Activated T-helper 2 cell treated with anti-CD3 and anti-CD28 coated beads, Interferon-gamma antibody, Interleukin-2, Interleukin-4, amounts not matched to agents 10 μg/mL and 5 μg/mL and 100 μg/mL, durations not matched to agents 14 hours and 24 hours and 36 hours (primary cell): ENCODE results near the gene LRRC23. TPM values are rescaled to one million over a fixed set of nuclear protein-coding genes. Genes with fewer than 3 reads are reported as not detected.

ENCODE experiments used
- DNase-seq: peaks from one replicate; pipeline ENCODE4 v3.0.0; 2021; ENCODE audit warnings: low spot score
- H3K27ac Mint-ChIP-seq: one replicate; pipeline ENCODE4 v1.8.0; 2021; ENCODE audit warnings: mixed read lengths
- H3K27me3 Mint-ChIP-seq: one replicate; pipeline ENCODE4 v1.8.0; 2021; ENCODE audit warnings: low read depth, mixed read lengths
- H3K36me3 Mint-ChIP-seq: one replicate; pipeline ENCODE4 v1.8.0; 2021; ENCODE audit warnings: low read depth, mixed read lengths
- H3K4me1 Mint-ChIP-seq: one replicate; pipeline ENCODE4 v1.8.0; 2021; ENCODE audit warnings: low read depth, mixed read lengths
- H3K4me3 Mint-ChIP-seq: one replicate; pipeline ENCODE4 v1.8.0; 2021; ENCODE audit warnings: low read depth, mild to moderate bottlenecking, moderate library complexity, mixed read lengths
- H3K9me3 Mint-ChIP-seq: one replicate; pipeline ENCODE4 v1.8.0; 2021; ENCODE audit warnings: mixed read lengths
- intact Hi-C: fragments of 100-400 bp; cut with micrococcal nuclease; formaldehyde crosslinking; loops from one replicate; pipeline ENCODE4 v1.15.1; 2023
- total RNA-seq: library from RNA; stranded (reverse); gene quantifications from 2 replicates; pipeline ENCODE4 v1.2.3, GENCODE V29; 2022

The LRRC23 gene
- total RNA-seq, 1 donor from 2014 or later, result 4.7 TPM

DNA sequence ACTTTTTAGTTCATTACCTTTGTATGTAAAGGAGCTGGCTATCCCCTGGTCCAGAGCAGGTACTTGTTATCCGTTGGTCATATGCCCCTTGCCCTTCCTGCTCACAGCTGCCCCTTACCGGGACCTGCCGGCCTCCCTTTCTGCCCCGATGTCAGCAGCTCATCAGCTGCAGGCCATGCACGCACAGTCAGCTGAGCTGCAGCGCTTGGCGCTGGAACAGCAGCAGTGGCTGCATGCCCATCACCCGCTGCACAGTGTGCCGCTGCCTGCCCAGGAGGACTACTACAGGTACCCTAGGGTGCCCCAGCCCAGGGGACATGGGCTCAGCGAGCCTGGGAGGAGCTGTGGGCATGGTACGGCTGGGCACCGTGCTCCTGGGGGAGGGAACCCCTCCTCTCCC is 36.6 kb downstream of the LRRC23 start:
- H3K36me3 Mint-ChIP-seq, result peaks cover 39% of the 10 kb centered on the region
- intact Hi-C loops, result loop anchor here (5.0 to 10.0 kb wide), 3 partner anchors 76 to 1054 kb away; partner anchors contain the start of genes C1RL and LPCAT3
- H3K4me3 Mint-ChIP-seq, result no peak overlapping the region
- no peaks in the 10 kb centered on the region for H3K9me3 Mint-ChIP-seq
- H3K27me3 Mint-ChIP-seq, result no peaks in the 10 kb centered on the region
- H3K27ac Mint-ChIP-seq, result peak overlapping the region; percentile 63
- DNase-seq, result no peak
- H3K4me1 Mint-ChIP-seq, result peaks cover 37% of the 10 kb centered on the region

DNA sequence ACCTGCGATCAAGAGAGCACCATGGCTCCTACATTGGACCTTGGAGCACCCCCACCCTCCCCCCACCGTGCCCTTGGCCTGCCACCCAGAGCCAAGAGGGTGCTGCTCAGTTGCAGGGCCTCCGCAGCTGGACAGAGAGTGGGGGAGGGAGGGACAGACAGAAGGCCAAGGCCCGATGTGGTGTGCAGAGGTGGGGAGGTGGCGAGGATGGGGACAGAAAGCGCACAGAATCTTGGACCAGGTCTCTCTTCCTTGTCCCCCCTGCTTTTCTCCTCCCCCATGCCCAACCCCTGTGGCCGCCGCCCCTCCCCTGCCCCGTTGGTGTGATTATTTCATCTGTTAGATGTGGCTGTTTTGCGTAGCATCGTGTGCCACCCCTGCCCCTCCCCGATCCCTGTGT is 37.2 kb downstream of the LRRC23 start:
- no peak overlapping the region for H3K27ac Mint-ChIP-seq
- intact Hi-C loops, result loop anchor here (5.0 to 10.0 kb wide), 3 partner anchors 76 to 1053 kb away; partner anchors contain the start of genes C1RL and LPCAT3

DNA sequence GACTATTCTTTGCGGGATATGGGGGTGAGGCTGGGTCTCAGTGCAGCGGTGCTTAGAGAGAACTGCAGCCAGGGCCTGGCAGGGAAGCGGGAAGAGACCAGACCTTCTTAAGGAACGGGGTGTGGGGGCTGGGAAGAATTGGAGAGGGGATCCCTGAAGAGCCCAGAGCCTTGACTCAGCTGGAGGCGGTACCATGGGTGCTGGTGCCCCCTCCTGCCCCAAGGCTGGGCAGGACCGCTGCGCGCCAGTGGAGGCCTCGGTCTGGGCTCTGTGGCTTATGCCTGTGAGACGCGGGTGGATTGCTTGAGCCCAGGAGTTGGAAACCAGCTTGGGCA is 37.7 kb downstream of the LRRC23 start:
- Mint-ChIP-seq H3K36me3 (peaks cover 37% of the 10 kb centered on the region), H3K4me1 (peaks cover 38% of the 10 kb centered on the region), H3K9me3 (no peaks in the 10 kb centered on the region), H3K27me3 (no peaks in the 10 kb centered on the region), H3K4me3 (no peak overlapping the region), H3K27ac (peak overlapping the region; percentile 99)
- no peak for DNase-seq
- intact Hi-C loops, result loop anchor here (5.0 to 10.0 kb wide), 3 partner anchors 75 to 1053 kb away; partner anchors contain the start of genes C1RL and LPCAT3

More for the DNA sequence above, 37.2 kb downstream of the LRRC23 start:
- Mint-ChIP-seq H3K4me3 (no peak overlapping the region), H3K36me3 (peaks cover 35% of the 10 kb centered on the region), H3K4me1 (peaks cover 34% of the 10 kb centered on the region), H3K27me3 (no peaks in the 10 kb centered on the region), H3K9me3 (no peaks in the 10 kb centered on the region)
- DNase-seq, result no peak

DNA sequence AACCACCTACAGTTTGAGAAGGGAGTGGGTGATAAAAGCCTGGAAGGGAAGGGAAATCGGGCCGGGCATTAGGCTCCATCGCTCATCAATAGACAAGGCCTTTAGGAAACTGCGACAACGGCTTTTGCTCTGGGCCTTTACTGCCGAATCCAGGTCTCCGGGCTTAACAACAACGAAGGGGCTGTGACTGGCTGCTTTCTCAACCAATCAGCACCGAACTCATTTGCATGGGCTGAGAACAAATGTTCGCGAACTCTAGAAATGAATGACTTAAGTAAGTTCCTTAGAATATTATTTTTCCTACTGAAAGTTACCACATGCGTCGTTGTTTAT is 38.7 kb downstream of the LRRC23 start:
- intact Hi-C loops, result loop anchor here (1.0 to 10.0 kb wide), 4 partner anchors 52 to 1051 kb away; partner anchors contain the start of genes C1RL and LPCAT3
- no peaks in the 10 kb centered on the region for H3K9me3 Mint-ChIP-seq
- H3K27ac Mint-ChIP-seq, result peak overlapping the region; percentile 99
- H3K4me1 Mint-ChIP-seq, result peaks cover 45% of the 10 kb centered on the region
- H3K4me3 Mint-ChIP-seq, result peak overlapping the region; percentile 84
- peak; percentile 76 for DNase-seq
- H3K36me3 Mint-ChIP-seq, result peaks cover 39% of the 10 kb centered on the region
- no peaks in the 10 kb centered on the region for H3K27me3 Mint-ChIP-seq

DNA sequence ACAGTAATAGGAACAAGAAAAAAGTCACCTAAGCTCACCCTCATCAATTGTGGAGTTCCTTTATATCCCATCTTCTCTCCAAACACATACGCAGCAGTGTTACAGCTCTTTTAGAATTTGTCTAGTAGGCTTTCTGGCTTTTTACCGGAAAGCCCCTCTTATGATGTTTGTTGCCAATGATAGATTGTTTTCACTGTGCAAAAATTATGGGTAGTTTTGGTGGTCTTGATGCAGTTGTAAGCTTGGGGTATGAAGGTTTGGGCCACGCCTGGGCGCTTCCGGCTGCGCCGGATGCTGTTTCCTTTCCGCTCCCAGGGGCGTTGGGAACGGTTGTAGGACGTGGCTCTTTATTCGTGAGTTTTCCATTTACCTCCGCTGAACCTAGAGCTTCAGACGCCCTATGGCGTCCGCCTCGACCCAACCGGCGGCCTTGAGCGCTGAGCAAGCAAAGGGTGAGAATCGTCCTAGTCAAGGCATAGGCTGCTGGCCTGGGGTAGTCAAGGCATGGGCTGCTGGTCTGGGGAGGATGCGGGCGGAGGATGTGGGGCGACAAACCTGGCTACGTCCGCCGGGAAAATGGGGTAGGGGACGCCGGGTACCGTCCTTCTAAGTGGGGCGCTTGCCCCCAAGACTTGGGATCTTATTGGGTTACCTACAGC is 39.2 kb downstream of the LRRC23 start, which contains the start of the genes C12orf57 and RNU7-1:
Gene C12orf57, plus strand, starts transcription at position 301 of the 659 bp plus-strand sequence. Its CDS starts 100 bp downstream, at position 401.
Gene RNU7-1, plus strand, starts transcription at position 95 of the 659 bp plus-strand sequence.
- H3K27ac Mint-ChIP-seq, result peak within 1 kb of the TSS; percentile 99
- H3K27me3 Mint-ChIP-seq, result no peaks in the 10 kb centered on the region
- peaks cover 46% of the 10 kb centered on the region for H3K4me1 Mint-ChIP-seq
- intact Hi-C loops, result loop anchor here (1.0 to 10.0 kb wide), 8 partner anchors 9 to 1051 kb away; partner anchors contain the start of genes C1RL, EMG1, LPCAT3 and PHB2
- no peaks in the 10 kb centered on the region for H3K9me3 Mint-ChIP-seq
- H3K36me3 Mint-ChIP-seq, result peaks cover 39% of the 10 kb centered on the region
- peak within 1 kb of the TSS; percentile 84 for H3K4me3 Mint-ChIP-seq
- peak; percentile 79 for DNase-seq

DNA sequence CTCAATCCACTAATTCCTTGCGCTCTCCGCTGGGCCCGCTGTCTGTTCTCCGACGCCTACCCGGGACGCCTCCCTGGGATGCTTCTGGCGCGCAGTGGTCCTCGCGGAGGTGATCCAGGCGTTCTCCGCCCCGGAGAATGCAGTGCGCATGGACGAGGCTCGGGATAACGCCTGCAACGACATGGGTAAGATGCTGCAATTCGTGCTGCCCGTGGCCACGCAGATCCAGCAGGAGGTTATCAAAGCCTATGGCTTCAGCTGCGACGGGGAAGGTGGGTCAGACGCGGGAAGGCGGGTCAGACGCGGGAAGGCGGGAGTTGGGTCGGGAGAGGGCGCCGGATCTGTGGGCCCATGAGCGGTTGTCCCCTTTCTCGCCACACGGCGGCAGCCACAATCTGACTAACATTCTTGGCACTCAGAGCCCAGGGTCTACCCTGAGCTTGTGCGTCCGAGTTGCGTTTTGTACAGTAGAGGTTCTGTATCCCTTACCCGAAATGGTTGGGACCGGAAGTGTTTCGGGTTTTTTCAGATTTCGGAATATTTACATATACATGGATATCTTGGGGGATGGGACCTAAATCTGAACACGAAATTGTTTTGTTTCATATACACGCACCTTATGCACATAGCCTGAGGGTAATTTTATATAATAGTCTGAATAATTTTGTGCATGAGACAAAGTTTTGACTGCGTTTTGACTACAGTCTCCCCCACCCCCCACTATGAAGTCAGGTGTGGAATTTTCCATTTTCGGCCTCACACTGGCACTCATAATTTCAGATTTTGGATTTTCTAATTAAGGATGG is 40.0 kb downstream of the LRRC23 start:
- H3K4me3 Mint-ChIP-seq, result peak overlapping the region; percentile 84
- DNase-seq, result peak; percentile 84
- H3K9me3 Mint-ChIP-seq, result no peaks in the 10 kb centered on the region
- H3K27me3 Mint-ChIP-seq, result no peaks in the 10 kb centered on the region
- peak overlapping the region; percentile 99 for H3K27ac Mint-ChIP-seq
- intact Hi-C loops, result loop anchor here (1.0 to 10.0 kb wide), 7 partner anchors 9 to 1050 kb away; partner anchors contain the start of genes C1RL, EMG1, LPCAT3 and PHB2
- H3K4me1 Mint-ChIP-seq, result peaks cover 50% of the 10 kb centered on the region
- peaks cover 40% of the 10 kb centered on the region for H3K36me3 Mint-ChIP-seq

DNA sequence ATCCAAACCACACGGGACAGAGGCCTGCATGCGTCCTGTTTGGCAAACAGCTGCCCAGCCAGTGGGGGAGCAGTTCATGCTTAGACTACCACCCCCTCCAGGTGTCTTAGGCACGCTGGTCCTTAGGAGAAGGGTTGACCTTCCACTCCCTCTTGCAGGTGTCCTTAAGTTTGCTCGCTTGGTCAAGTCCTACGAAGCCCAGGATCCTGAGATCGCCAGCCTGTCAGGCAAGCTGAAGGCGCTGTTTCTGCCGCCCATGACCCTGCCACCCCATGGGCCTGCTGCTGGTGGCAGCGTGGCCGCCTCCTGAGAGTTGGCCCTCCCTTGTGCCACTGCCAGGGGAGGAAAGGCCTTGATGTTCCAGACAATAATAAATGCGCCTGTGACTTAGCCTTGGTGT is 41.0 kb downstream of the LRRC23 start:
- Mint-ChIP-seq H3K4me3 (peak overlapping the region; percentile 84), H3K9me3 (no peaks in the 10 kb centered on the region), H3K36me3 (peaks cover 33% of the 10 kb centered on the region), H3K27ac (peak overlapping the region; percentile 99), H3K27me3 (no peaks in the 10 kb centered on the region), H3K4me1 (peaks cover 60% of the 10 kb centered on the region)
- DNase-seq, result no peak
- intact Hi-C loops, result loop anchor here (10.0 kb wide), 1 partner anchor 1049 kb away; no protein-coding TSS in a partner anchor

DNA sequence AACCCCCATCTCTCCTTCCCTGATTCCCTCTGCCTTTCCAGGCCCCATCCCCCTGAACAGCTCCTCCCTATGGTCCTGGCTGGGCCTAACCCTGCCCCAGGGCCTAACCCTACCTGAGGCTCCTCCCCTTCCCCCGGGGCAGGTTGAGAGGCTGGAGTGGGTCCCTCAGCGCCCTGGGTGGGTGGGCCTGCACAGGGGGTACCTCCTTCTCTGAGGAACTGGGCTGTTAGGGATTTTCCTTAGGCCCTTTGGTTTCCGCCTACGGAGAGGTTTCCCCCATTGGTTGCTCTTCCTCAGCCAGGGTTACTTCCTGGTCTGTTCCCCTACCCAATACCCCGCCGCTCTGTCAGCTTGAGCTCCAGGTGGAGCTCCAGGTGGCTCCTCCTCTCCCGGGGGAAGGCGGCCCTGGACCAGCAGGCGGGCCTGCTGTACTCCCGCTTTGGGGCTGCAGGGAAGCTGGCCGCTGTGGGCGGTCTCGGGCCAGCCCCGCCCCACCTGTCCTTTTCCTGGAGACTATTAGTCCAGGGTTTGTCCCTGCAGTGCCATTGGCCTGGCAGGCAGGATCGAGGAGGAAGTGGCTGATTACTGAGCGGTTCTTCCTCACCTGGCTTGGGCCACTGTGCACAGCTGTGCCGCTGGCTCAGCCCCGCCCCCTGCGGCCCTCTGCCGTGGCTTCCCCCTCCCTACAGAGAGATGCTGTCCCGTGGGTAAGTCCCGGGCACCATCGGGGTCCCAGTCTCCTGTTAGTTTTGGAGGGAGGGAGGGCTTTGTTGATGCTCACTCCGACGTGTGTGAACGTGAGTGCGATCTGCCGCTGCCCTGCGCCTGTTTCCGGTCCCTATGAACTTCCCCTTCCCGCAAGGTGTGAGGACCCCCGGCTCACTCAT is 41.7 kb downstream of the LRRC23 start:
- Mint-ChIP-seq H3K4me1 (peaks cover 62% of the 10 kb centered on the region), H3K27me3 (no peaks in the 10 kb centered on the region), H3K9me3 (no peaks in the 10 kb centered on the region), H3K4me3 (peak overlapping the region; percentile 84), H3K36me3 (peaks cover 29% of the 10 kb centered on the region), H3K27ac (peak overlapping the region; percentile 99)
- DNase-seq, result peak; percentile 67
- intact Hi-C loops, result loop anchor here (10.0 kb wide), 1 partner anchor 1049 kb away; no protein-coding TSS in a partner anchor

DNA sequence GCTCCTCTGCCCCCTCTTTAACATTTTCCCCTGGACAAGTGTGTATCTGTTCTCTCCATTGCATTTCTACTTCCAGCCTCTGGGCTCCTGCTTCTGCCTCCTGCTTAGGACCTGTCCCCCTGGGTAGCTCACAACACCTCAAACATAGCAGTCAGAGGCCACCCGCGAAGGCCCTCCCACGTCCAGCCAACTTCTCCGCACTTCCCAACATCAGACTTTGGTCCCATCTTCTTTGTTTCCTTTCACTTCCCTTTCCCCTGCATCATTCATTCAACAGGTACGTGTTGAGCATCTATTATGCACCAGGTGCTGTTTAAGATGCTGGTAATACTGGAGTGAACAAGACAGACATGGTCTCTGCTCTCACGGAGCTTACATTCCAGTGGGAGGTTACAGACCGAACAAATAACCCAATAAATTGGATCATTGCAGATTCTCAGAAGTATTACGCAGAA is 42.3 kb downstream of the LRRC23 start:
- H3K4me3 Mint-ChIP-seq, result peak overlapping the region; percentile 84
- no peaks in the 10 kb centered on the region for H3K27me3 Mint-ChIP-seq
- intact Hi-C loops, result loop anchor here (10.0 kb wide), 1 partner anchor 1048 kb away; no protein-coding TSS in a partner anchor
- DNase-seq, result no peak
- peak overlapping the region; percentile 99 for H3K27ac Mint-ChIP-seq
- peaks cover 64% of the 10 kb centered on the region for H3K4me1 Mint-ChIP-seq
- no peaks in the 10 kb centered on the region for H3K9me3 Mint-ChIP-seq
- H3K36me3 Mint-ChIP-seq, result peaks cover 32% of the 10 kb centered on the region

DNA sequence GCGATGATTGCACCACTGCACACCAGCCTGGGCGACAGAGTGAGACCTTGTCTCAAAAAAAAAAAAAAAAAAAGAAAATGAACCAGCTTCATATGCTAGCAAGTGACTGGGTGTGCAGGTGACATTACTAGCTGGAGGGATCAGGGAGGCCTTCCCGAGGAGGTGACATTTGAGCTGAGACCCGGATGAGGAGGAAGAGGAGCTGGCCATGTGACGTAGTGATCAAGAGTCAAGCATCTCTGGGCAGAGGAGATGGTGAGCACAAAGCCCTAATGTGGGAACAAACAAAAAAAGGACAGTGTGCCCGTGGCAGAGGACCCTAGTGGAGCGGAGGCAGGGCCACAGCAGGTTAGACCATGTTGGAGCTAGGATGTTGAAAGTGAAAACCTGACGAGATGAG is 43.0 kb downstream of the LRRC23 start:
- Mint-ChIP-seq H3K4me1 (peaks cover 62% of the 10 kb centered on the region), H3K27ac (peak overlapping the region; percentile 69), H3K36me3 (peaks cover 33% of the 10 kb centered on the region), H3K27me3 (no peaks in the 10 kb centered on the region), H3K9me3 (no peaks in the 10 kb centered on the region), H3K4me3 (peak overlapping the region; percentile 47)
- intact Hi-C loops, result loop anchor here (10.0 kb wide), 1 partner anchor 1047 kb away; no protein-coding TSS in a partner anchor
- no peak for DNase-seq

DNA sequence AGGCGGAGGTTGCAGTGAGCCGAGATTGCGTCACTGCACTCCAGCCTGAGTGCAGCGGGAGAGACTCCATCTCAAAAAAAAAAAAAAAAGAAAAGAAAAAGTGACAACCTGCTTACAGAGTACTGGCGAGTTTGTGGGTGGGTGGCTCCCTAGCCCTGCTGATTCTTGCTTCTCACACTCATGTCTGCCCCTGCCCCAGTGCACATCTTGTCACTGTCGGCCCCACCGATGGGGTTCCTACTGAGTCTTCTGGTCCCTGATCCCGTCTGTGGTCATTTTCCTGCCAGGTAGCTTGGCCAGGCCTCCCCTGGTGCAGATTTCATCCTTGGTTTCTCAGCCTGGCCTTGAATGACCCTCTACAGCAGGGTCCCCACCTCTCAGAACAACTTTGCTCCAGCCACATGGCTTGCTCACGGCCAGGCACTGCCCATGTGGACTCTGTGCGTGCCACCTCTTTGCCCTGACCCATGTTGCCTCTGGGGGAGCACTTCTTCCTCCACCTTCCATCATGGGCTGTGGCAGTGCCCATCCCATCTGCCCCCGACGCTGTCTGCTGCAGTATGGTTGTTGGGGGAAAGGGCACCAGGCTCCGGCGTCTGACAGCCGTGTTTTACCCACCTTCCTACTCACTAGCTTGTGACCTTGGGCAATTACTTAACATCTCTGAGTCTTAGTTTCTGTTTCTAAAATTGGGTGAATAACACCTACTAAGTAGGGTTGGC is 44.4 kb downstream of the LRRC23 start:
- Mint-ChIP-seq H3K4me1 (peaks cover 65% of the 10 kb centered on the region), H3K4me3 (peak overlapping the region; percentile 40), H3K36me3 (peaks cover 46% of the 10 kb centered on the region), H3K9me3 (no peaks in the 10 kb centered on the region), H3K27me3 (no peaks in the 10 kb centered on the region), H3K27ac (peak overlapping the region; percentile 80)
- intact Hi-C loops, result loop anchor here (10.0 kb wide), 1 partner anchor 1046 kb away; no protein-coding TSS in a partner anchor
- no peak for DNase-seq
